NCI-H2029 treated with DMSO at 0.1 percent for 48 hours (cell line): ENCODE results near the gene FLNC.

ENCODE experiments used
- DNase-seq: peaks from one replicate; lab custom pipeline; 2025; lab: John Stamatoyannopoulos, UW

The FLNC gene

DNA sequence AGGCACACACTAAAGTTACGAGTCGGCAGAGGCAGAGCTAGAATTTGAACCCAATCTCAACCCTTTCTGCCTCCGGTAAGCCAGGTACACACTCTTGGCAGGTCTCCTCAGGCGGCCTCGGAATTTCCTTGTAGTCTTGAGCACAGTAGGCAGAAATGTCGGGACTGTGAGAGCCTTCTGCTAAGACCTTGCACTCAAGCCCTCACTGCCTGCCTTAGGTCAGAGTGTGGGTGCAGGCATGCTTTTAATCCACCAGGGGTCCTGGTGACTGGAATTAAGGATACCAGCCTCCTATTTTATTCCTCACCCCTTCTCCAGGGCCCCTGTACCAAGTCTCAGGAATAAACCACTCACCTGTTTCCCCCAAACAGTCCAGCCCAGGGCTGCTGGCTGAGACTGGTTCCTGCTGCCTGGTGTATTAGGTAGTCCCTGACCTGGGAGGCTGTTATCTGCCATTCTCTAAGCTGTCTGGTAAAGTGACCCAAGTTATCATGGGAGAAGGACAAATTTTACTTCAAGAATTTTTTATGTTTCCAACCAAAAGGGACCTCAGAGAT, 33.3 kb downstream of the FLNC start:
- DNase-seq: no peak

DNA sequence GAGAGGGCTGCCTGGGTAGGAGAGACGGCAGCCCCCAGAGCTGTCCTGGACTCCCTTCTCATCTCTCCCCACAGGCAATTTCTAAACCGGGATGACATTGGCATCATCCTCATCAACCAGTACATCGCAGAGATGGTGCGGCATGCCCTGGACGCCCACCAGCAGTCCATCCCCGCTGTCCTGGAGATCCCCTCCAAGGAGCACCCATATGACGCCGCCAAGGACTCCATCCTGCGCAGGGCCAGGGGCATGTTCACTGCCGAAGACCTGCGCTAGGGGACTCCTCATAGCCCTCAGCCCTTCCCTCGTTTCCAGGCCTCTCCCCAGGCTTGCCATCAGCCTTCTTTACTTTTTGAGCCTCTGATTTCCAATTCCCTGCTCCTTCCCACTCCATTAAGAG, 35.1 kb downstream of the FLNC start:
- DNase-seq: no peak

DNA sequence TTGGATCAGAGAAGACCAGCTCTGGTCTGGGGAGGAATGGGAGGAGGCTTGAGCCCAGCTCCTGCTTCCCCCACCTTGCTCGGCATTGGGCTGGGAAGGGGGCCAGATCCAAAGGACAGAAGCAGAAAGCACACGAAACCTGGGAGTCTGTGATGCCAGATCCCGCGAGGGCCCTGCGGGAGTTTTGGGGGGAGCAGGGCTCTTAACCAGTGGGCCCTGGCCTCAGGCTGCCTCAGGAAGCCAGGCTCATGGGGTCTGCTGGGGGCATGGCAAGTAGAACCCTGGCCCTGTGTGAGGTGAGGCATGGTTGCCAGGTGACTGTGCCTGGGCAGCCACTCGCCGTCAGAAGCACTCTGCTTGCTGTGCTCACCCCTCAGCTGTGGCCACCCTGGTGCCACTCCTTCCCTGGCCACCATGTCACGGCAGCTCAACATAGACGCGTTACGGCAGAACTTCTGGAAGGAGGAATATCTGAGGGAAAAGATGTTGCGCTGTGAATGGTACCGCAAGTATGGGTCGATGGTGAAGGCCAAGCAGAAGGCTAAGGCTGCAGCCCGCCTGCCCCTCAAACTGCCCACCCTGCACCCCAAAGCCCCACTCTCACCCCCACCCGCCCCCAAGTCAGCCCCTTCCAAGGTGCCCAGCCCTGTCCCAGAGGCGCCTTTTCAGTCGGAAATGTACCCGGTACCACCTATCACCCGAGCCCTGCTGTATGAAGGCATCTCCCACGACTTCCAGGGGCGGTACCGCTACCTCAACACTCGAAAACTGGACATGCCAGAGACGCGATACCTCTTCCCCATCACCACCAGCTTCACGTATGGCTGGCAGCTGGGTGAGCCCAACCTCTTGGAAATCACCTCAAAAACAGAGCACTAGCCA, 36.0 kb downstream of the FLNC start:
- no peak for DNase-seq

DNA sequence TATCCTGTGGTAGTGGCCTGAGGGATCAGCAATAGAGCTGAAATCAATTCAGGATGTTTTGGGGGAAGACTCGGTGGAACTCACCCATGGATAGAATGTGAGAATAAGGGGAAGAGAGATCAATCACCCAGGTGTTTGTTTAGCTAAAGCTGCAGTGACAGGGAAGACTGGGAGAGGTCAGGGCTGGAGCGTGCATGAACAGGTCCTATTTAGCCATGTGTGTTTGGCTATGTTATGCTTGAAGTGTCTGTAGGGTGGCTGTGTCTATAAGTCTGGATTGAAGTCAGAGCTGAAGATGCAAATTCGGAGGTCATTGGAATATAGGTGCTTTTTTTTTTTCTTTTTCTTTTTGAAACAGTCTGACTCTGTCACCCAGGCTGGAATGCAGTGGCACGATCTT, 37.0 kb downstream of the FLNC start:
- no peak for DNase-seq

DNA sequence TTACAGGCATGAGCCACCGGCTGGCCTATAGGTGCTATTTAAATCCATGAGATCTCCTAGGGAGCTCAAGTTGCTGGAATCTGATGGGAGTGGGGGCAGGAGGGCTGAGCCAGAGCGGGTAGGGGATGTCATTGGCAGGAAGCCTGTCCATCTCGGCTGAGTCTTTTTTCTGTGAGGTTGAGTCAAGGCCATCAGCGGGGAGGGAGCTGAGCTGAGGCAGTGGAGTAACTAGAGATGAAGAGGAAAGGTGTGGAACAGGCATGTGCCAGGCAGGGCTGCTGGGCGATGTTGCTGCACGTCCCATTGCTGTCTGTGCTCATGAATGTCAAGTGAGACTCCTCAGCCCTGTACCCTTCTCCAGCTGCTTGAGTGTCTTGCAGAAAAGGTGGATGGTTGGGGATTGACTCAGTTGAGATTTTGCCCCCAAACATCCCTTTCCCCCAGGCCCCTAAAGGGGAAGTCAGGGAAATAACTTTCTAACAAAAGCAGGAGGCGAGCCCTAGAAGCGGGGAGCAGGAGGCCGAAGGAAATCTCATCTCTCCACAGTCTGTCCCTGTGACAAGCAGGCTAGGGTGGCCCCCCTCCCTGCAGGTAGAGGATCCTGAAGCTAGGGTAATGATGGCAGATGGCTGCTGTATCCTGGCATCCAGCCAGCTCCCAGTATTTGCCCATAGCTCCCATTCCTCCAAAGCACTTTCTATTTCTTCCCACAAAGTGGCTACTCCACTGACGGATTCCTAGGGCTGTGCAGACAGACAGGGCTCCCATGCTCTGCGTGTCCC, 37.8 kb downstream of the FLNC start:
- DNase-seq: peak; percentile 72

DNA sequence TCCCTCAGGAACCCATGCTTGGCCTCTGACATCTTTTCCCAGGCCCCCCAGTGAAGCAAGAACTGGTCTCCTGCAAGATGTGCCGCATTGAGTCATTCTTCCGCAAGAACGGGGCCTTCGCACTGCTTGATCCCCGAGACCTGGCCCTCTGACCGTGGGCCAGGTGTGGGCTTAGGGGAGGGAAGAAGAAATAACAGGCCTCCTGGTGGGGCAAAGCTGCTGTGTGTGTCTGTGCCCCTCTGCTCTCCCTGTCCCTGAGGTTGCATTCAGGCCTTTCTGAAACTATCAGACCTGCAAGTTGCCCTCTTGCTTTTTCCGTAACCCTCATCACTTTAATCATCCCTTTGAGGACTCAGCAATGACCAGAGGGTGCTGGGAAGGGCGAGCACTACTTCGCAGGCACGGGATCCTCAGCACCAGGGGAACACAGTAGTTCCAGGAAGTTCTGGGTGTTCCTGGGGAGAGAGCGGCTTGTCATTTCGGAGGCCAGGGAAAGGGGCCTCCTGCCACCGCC, 38.5 kb downstream of the FLNC start:
- DNase-seq: no peak

DNA sequence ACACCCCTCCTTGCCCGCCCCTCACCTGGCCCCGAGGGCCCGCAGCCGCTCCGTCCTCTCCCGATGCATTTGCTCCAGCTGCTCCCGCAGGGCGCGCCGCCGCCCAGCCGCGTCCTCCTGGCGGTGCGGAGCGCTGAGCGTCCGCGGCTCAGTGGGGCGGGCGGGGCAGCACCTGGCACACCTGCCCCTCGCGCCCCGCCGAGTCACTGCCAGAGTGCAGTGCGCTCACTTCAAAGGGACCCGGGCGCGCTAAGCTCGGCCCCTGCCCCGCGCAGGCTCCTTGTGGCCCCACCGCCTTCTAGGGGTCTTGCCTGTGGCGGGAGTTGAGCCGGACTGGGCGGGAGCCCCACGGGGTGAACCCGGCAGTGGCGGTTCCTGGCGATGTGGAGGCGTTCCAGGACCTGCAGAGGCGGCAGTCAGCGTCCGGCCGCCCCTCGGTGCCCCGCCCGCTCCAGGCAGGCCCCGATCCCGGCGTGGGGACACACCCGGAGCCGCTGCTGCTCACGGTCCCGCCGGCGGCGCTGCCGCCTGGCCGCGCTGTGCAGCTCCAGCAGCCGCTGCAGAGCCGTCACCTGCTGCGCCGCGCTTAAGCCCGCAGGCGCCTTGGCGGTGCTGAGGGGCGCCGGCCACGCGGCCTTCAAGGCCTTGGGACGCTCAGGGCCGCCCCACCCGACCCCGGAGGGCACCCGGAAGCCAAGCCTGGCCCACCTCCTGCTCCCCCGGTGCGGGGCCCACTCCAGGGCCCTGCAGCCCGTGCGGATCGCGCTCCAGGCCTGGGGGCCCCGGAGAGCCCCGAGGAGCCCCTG, 39.1 kb downstream of the FLNC start:
- no peak for DNase-seq

DNA sequence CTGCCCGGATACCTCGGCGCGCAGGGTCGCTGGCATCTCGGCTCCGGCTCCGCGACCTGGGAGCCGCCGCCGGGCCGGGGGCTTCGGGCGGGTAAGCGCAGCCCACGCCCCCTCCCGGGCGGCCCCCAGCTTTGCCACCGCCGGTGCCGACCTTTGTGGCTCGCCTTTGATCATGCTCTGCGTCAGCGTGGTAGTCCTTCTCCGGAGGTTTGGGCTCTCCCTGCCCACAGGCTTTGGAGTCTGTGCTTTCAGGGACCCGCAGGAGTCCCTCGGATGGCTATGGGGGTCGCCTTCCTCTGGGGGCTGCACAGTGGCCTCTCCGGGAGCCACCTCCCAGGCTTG, 39.7 kb downstream of the FLNC start:
- no peak for DNase-seq

DNA sequence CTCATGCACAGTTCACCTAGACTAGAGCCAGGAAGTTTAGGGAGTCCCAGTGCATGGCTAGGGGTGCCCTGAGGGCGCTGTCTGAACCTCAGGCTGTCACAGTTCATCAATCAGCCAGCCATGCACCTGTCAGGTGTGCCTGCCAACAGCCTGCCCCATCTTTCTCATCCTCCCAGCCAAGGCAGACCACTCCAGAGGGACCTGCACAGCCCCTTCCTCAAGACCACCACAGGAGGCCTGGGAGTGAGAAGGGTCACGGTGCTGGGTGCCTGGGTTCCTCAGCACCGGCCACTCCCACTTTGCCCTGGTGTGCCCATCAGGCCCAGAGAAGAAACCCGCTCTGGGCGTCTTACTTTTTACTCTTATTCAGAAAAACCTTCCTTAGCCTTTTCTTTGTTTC, 40.8 kb downstream of the FLNC start:
- DNase-seq: no peak

DNA sequence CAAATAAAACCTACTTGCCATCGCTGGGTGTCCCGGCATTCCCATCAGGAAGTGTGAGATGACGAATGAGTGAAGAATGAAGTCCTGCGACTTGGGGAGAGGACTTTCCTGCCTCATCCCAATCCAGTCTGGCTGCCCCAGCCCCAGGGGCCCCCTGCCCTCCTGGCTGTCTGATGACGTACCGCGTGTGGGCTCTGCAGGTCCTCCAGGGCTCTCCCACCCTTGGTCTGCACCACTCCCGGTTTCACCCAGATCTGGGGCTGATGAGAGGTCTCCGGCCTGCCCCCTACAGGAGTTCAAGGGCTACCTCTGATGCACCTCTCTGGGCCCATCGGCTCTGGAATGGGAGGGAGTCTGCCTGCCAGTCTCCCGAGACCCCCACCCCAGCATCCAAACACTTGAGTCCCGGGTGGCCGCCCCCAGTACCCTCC, 42.2 kb downstream of the FLNC start:
- no peak for DNase-seq

DNA sequence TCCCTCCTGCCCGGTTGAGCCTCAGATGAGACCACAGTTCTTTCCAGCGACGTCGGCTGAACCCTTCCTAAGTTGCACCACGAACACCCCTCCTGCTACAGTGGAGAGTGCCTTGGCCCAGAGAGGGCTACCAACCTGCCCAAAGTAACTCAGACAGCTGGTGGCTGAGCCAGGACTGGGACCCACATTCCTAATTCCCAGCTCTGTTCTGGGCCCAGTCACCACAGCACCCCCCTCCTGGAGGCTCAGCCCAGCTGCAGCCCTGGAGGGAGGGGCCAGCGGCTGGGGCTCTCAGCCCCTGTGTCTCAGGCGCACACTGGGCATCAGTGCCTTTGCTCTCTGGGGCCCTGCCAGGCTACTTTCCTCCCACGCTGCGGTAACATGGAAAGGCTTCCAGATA, 43.0 kb downstream of the FLNC start:
- DNase-seq: no peak

DNA sequence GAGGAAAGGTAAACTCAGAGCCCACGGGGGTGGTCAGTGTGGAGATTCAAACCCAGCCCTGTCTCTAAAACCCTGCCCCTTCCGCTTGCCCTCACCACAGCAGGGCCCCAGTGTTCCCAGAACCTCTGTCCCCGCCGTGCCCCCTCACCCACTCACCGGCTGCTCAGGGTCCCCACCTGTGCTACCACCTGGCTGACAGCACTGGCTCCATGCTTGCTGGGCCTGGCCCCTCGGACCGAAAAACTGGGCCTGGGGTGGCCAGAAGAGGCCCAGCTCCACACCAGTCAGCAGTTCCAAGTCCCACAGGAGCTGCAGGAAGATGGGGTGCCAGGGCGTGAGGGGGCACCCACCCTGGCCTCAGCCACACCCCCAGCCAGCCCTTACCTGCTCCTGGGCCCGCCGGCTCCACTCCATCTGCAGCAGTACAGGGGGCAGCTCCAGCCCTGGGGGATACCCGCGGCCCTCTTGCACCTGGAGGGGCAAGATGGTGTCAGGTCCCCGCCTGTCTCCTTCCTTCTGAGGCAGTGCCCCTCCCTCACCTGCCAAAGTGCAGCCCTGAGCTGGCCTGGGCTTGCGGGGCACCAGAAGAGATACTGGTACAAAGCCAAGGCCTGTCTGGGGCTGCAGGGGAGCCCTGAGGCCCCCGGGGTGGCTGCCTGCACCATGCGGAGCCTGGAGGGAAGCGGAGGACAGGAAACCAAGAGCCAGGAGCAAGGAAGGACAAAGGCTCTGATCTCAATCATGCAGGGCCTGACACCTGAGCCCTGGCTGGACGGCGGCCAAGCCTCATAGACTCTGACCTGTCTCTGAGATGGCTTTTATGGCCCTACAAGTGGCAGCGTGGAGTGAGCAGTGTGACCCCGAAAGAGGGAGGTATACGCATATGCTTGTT, 44.2 kb downstream of the FLNC start:
- peak; percentile 39 for DNase-seq

DNA sequence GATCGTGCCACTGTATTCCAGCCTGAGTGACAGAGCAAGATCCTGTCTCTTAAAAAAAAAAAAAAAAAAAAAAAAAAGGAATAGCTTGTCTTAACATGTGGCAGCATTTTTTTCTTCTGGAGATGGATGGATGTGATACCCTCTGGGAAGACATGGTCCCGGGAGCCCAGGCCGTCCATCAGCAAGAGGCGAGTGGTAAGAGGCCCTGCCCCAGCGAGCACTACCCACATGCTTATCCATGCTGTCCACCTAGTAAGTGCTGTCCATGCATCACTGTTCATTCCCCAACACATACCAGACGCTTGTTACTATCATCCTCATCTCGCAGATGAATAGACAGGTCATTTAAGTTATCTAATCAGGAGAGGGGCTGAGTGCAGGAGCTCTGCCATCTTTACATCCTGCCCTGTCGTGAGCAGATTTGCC, 45.3 kb downstream of the FLNC start:
- no peak for DNase-seq

DNA sequence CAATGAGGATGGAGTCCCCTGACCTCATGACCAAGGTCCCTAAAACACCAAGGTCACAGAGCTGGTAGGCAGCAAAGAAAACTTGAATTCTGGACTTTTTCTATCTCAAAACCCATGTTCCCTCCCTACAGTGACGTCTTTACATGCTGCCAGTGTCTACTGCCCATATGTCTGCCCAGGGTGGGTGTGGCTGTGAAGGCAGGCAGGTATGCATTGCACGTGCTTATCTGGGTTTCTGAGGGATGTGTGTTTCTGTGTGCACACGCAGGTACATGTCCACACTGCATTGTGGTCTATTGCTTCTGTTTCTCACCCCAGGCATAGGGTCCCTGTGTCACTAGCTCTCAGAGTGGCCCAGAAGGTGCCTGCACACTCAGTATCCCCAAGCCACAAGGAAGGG, 45.9 kb downstream of the FLNC start:
- no peak for DNase-seq

DNA sequence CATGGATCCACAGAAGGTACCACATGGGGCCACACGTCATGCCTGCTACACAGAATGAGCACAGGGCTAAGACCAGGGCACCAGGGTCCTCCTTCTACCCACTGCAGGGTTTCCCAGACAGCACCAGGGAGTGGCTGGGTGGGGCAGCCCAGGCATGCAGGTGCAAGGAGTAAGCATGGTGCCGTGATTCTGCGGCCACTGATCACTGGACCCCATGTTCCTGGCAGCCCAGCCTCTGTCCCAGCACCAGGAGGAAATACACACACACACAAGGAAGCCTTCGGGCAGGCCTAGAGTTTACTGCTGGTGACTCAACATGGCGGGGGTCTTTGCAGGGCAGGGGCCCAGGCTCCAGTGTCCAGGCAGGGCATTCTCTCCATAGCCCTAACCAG, 46.4 kb downstream of the FLNC start:
- no peak for DNase-seq

DNA sequence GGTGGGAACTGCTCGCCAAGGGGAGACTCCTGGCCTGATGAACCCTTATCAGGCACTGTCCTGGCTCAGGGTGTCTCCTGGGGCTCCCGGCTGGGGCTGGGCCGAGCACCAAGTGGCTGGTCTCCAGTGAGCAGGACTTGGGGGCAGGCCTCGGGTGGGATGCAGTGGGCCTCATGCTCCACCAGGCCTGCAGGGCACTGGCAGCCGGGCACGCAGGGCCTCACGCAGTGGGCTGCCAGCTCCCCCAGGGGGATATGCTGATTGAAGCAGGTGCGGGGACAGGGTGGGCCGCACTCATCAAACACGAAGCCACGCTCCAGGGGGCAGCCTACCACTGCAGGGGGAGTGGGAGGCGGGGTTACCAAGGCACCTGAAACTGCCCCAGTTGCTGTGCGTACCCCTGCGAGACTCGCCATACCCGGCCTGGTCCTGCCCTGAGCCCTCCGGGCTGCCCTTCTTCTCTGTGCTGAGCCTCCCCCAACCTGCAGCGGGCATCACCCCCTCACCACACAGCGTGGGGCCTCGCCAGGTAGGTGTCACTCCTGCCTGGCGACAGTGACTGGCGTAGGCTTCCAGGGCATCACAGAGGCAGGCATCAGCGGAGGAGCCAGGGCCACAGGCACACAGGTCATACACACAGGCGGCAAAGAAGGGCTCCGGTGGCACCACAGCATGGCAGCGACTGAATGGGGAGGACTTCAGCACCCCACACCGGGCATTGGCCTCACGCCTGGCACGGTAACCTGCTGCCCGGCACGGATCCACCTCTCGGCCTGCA, 47.0 kb downstream of the FLNC start:
- no peak for DNase-seq

DNA sequence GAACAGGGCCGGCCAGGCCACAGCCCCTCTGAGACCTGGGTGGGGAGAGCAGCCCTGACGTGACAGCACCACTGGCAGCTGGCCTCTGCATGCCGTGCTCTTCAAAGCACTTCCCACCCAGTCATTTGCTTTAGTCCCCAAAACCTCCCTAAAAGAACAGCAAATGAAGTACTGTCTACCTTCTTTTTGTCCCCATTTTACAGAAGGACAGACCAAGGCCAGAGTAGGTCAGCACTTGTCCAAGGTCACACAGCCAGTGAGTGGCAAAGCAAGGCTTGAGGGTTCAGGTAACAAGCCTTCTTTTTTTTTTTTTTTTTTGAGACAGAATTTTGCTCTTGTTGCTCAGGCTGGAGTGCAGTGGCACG, 47.5 kb downstream of the FLNC start:
- DNase-seq: no peak

DNA sequence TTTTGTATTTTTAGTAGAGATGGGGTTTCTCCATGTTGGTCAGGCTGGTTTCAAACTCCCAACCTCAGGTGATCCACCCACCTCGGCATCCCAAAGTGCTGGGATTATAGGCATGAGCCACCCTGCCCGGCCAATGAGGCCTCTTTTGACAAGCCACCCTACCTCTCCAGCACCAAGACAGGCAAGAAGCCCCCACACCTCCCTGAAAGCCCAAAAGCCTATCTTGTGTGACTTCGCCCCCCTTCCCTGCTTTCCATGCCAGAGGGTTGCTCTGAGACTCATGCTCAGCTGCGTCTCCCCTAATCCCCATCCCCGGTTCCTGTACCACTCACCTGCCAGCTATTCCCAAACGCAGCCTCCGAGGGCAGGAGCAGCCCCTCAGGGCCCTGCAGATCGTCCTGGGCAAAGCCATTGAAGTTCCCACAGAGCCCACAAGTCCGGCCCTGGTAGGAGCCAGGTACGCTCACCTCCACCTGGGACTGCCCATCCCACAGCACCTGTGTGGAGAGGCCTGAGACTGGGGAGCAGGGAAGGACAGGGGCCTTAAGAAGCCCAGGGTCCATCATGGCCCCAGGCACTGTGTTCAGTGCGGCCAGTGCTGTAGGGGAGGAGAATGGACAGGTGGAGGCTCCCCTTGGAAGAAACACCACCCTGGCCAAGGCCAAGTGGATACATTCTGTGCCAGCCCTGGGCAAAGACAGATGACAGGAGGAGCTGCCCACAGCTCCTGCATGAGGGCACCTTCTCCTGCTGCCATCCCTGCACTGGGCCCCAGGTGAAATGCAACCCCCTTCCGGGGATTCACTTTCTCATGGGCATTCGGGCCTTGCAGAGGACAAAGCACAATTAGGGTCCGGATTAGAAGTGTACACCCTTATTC, 48.3 kb downstream of the FLNC start:
- no peak for DNase-seq

DNA sequence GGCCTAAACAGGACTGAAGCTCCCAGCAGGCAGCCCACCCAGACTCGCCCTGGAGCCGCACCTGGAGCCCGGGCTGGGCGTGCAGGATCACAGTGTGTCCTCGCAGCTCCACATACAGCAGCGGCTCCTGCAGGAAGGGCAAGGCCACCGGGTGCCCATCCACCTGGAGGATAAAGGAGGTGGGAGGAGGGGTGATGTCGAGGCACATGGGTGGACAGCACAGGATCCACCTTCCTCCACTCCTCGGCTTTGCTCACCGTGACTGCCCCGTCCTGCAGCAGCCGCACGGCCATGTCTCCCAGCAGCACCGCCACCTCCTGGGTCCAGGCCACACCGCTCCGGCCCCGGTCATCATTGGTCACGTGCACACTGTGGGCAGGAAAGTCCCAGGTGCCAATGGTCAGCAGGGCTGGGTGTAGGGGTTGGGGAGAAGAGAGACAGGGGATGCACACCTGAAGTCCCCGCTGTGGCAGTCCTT, 49.3 kb downstream of the FLNC start:
- no peak for DNase-seq
